HCT116 (cell line): ENCODE results near the gene OPCML. TPM values are rescaled to one million over a fixed set of nuclear protein-coding genes. Genes with fewer than 3 reads are reported as not detected.

Experiments used
- ATAC-seq: fragments of 200-7000 bp; cut with Tn5 transposase; 2 replicates; pipeline ENCODE4 v1.9.1; 2020; ENCODE audit warnings: mild to moderate bottlenecking, moderate library complexity
- BruUV-seq: library from RNA; stranded (reverse); fragments of 400-500 nt; replicated peaks from 2 replicates; lab custom pipeline; 2021; lab: Mats Ljungman, UMichigan
- CTCF ChIA-PET: fragments of 300-600 bp; sonication (Branson Sonifier 250); formaldehyde crosslinking; loops from one replicate; lab custom pipeline; 2021; ENCODE audit warnings: antibody characterized with exemption; lab: Charles Lee
- POLR2A ChIA-PET: fragments of 300-600, 350-600 bp; sonication (Branson Sonifier 250); formaldehyde crosslinking; loops from one replicate; lab custom pipeline; 2021; ENCODE audit warnings: antibody characterized with exemption; lab: Charles Lee
- RAD21 ChIA-PET, 2 experiments: fragments of 300-600 bp; sonication (Branson Sonifier 250); formaldehyde crosslinking; loops; one replicate each; lab custom pipeline; 2023; ENCODE audit warnings: low total read pairs in 2 of 2; ENCODE audit not compliant: uncharacterized antibody in 2 of 2, unreplicated experiment in 2 of 2, low non-redundant PET in 1 of 2; lab: Charles Lee
- DNase-seq: peaks from one replicate; pipeline ENCODE4 v3.0.0-alpha.2; 2010; ENCODE audit warnings: low read depth, low spot score
- H2AFZ ChIP-seq: fragments of 200-600 bp; shearing (Covaris generic), sonication (generic); 2 replicates; pipeline ENCODE4 v1.6.1; 2017; ENCODE audit warnings: low read depth, mixed run types, mixed read lengths, antibody characterized with exemption, low read length; ENCODE audit not compliant: poor library complexity, severe bottlenecking
- H3K27ac ChIP-seq: 2 replicates; pipeline ENCODE4 v1.5.1; 2012; ENCODE audit warnings: low read depth, low read length
- H3K27me3 ChIP-seq: fragments of 200-600 bp; sonication (generic); 2 replicates; pipeline ENCODE4 v1.6.1; 2016; ENCODE audit warnings: mixed run types, low read length, mixed read lengths; ENCODE audit not compliant: insufficient read depth
- H3K36me3 ChIP-seq, 2 experiments: fragments of 200-500 bp in 1 of 2; fragments of 200-600 bp in 1 of 2; sonication (Bioruptor generic) in 1 of 2; sonication (generic) in 1 of 2; 2 replicates each; pipeline versions ENCODE4 v1.5.1 to v1.6.1; 2014 to 2016; ENCODE audit warnings: low read length in 2 of 2, inconsistent platforms in 1 of 2, mixed read lengths in 1 of 2, mixed run types in 1 of 2; ENCODE audit not compliant: insufficient read depth in 2 of 2, control insufficient read depth in 1 of 2
- H3K4me1 ChIP-seq, 2 experiments: fragments of 200-600 bp in 1 of 2; sonication (generic) in 1 of 2; 2 replicates each; pipeline versions ENCODE4 v1.5.1 to v1.6.1; 2012 to 2017; ENCODE audit warnings: low read length in 2 of 2, inconsistent platforms in 1 of 2, mild to moderate bottlenecking in 1 of 2, mixed read lengths in 1 of 2, mixed run types in 1 of 2, moderate library complexity in 1 of 2; ENCODE audit not compliant: insufficient read depth in 2 of 2, control insufficient read depth in 1 of 2
- H3K4me2 ChIP-seq: fragments of 200-600 bp; sonication (generic); 2 replicates; pipeline ENCODE4 v1.6.1; 2017; ENCODE audit warnings: mixed run types, low read length, mixed read lengths
- H3K4me3 ChIP-seq, 2 experiments: fragments of 200-600 bp in 1 of 2; sonication (generic) in 1 of 2; replicated peaks in 1 of 2; 2 replicates each; pipeline ENCODE4 v1.5.1; 2011 to 2016; ENCODE audit warnings: low read length in 2 of 2, control low read depth in 1 of 2, low read depth in 1 of 2, mild to moderate bottlenecking in 1 of 2, mixed read lengths in 1 of 2, mixed run types in 1 of 2
- H3K79me2 ChIP-seq: fragments of 200-600 bp; sonication (generic); 2 replicates; pipeline ENCODE4 v1.6.1; 2017; ENCODE audit warnings: mild to moderate bottlenecking, mixed run types, low read length, moderate library complexity, mixed read lengths; ENCODE audit not compliant: insufficient read depth
- H3K9ac ChIP-seq: fragments of 200-600 bp; sonication (generic); 2 replicates; pipeline ENCODE4 v1.6.1; 2016; ENCODE audit warnings: low read length, mixed read lengths
- H3K9me2 ChIP-seq: fragments of 200-600 bp; sonication (generic), shearing (Covaris generic); 2 replicates; pipeline ENCODE4 v1.6.1; 2017; ENCODE audit warnings: mixed run types, mild to moderate bottlenecking, moderate library complexity; ENCODE audit not compliant: insufficient read depth
- H3K9me3 ChIP-seq, 2 experiments: fragments of 200-500 bp in 1 of 2; fragments of 200-600 bp in 1 of 2; sonication (Bioruptor generic) in 1 of 2; sonication (generic) in 1 of 2; 2 replicates each; pipeline ENCODE4 v1.6.1; 2014 to 2017; ENCODE audit warnings: low read length in 2 of 2, mixed read lengths in 2 of 2, inconsistent platforms in 1 of 2, low read depth in 1 of 2, mild to moderate bottlenecking in 1 of 2, mixed run types in 1 of 2, moderate library complexity in 1 of 2; ENCODE audit not compliant: control insufficient read depth in 1 of 2, insufficient read depth in 1 of 2
- H4K20me1 ChIP-seq: fragments of 200-600 bp; sonication (generic), shearing (Covaris generic); 2 replicates; pipeline ENCODE4 v1.6.1; 2017; ENCODE audit warnings: mixed run types, mild to moderate bottlenecking, moderate library complexity; ENCODE audit not compliant: insufficient read depth
- CEBPB ChIP-seq: IDR thresholded peaks from 2 replicates; pipeline ENCODE4 v1.6.1; 2012; ENCODE audit warnings: low read depth
- EGR1 ChIP-seq: IDR thresholded peaks from 2 replicates; pipeline ENCODE4 v1.6.1; 2012; ENCODE audit warnings: low read depth
- EZH2 ChIP-seq: fragments of 200-600 bp; sonication (generic); IDR thresholded peaks from 2 replicates; pipeline ENCODE4 v1.6.1; 2017; ENCODE audit warnings: antibody characterized with exemption, mixed run types
- JUND ChIP-seq: IDR thresholded peaks from 2 replicates; pipeline ENCODE4 v1.6.1; 2012
- POLR2A ChIP-seq: IDR thresholded peaks from 2 replicates; pipeline ENCODE4 v1.7.0; 2011; ENCODE audit warnings: borderline replicate concordance; ENCODE audit not compliant: insufficient read depth, insufficient read length; ENCODE audit errors: extremely low read depth
- POLR2AphosphoS5 ChIP-seq: IDR thresholded peaks from 2 replicates; pipeline ENCODE4 v1.6.1; 2011; ENCODE audit warnings: mild to moderate bottlenecking, low read depth, low read length, moderate library complexity
- SIN3A ChIP-seq: IDR thresholded peaks from 2 replicates; pipeline ENCODE4 v1.6.1; 2012; ENCODE audit warnings: low read depth
- SP1 ChIP-seq: IDR thresholded peaks from 2 replicates; pipeline ENCODE4 v1.6.1; 2012; ENCODE audit warnings: low read depth
- SRF ChIP-seq: IDR thresholded peaks from 2 replicates; pipeline ENCODE4 v1.6.1; 2012; ENCODE audit warnings: low read depth
- intact Hi-C: fragments of 100-400 bp; cut with micrococcal nuclease; formaldehyde crosslinking; loops from 2 replicates; pipeline ENCODE4 v1.10.0; 2022
- total RNA-seq: library from RNA; stranded (reverse); gene quantifications from one replicate; pipeline ENCODE4 v1.2.1, GENCODE V29; 2021; ENCODE audit not compliant: unreplicated experiment
- TF ChIP-seq, protein P1 (sequence below): IDR thresholded peaks from 2 replicates; pipeline ENCODE4 v1.6.1; 2011; ENCODE audit warnings: mild to moderate bottlenecking, low read length, moderate library complexity; ENCODE audit not compliant: insufficient replicate concordance; ENCODE audit errors: extremely low read depth
- TF ChIP-seq, protein P2 (sequence below): IDR thresholded peaks from 2 replicates; pipeline ENCODE4 v1.6.1; 2012
- TF ChIP-seq, protein P3 (sequence below), 3 experiments: fragments of 200-600 bp in 1 of 3; sonication (generic) in 1 of 3; IDR thresholded peaks in 2 of 3; conservative IDR thresholded peaks in 1 of 3; 2 replicates each; pipeline ENCODE4 v1.5.1; 2012 to 2017; ENCODE audit warnings: low read depth in 2 of 3, low read length in 2 of 3, antibody characterized with exemption in 1 of 3, borderline replicate concordance in 1 of 3, control low read depth in 1 of 3, mild to moderate bottlenecking in 1 of 3, mixed read lengths in 1 of 3, mixed run types in 1 of 3, moderate library complexity in 1 of 3; ENCODE audit not compliant: insufficient read depth in 1 of 3

The OPCML gene
- total RNA-seq, 1 experiment from 2014 or later: not detected

DNA sequence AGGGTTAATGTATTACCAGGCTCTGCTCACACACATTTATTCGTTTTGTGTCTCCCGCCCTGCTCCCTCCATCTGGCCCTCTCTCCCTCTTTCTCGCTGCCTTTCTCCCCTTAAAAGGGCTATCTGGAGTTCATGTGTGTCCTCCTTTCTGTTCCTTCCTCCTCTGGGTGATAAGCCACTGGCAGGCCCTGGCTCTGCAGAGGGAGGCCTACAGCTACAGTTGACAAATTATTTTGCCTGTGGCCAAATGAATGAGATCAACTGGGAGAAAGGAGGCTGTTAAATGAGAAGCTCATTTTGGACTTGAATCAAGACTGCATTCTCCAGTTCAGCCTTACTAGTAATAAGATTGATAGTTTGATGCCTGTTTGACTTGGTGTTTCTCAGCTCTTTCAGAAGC lies 17.5 kb upstream of the OPCML start:
- CTCF ChIA-PET: no interaction called here

DNA sequence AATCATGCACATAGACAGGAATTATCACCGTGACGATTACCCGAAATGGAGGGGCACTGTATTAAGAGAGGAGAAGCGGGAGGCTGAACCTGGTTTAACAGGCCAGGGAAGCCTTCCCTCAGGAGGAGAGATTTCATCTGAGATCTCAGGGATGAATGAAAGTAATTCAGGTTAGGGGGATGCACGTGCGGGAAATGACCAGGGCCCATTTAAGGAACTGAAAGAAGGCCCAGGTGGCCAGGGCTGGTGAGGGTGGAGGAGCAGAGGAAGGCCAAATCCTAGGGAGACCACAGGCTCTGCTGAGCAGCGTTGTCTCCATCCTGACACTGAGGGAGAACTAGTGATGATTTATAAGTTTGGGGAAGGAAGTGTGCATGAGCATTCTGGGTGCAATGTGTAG lies 16.3 kb upstream of the OPCML start:
- Histone ChIP-seq H3K4me2 (no peak overlapping the region), H3K79me2 (no peaks in the 10 kb centered on the region), H3K36me3 (no peaks in the 10 kb centered on the region), H3K4me1 (no peaks in the 10 kb centered on the region), H3K9ac (no peak overlapping the region), H3K27me3 (no peaks in the 10 kb centered on the region), H3K9me3 (peaks cover 0 to 5% of the 10 kb centered on the region in 2 experiments; a peak in 2 of 4 replicates), H3K27ac (no peak overlapping the region), H3K4me3 (no peak overlapping the region), H2AFZ (no peak overlapping the region), H4K20me1 (no peaks in the 10 kb centered on the region)
- ChIA-PET POLR2A (no interaction called here), CTCF (no interaction called here)
- BruUV-seq: no TSS peak
- ATAC-seq: no peak
- no peak for DNase-seq
- TF ChIP-seq, protein P1, sequence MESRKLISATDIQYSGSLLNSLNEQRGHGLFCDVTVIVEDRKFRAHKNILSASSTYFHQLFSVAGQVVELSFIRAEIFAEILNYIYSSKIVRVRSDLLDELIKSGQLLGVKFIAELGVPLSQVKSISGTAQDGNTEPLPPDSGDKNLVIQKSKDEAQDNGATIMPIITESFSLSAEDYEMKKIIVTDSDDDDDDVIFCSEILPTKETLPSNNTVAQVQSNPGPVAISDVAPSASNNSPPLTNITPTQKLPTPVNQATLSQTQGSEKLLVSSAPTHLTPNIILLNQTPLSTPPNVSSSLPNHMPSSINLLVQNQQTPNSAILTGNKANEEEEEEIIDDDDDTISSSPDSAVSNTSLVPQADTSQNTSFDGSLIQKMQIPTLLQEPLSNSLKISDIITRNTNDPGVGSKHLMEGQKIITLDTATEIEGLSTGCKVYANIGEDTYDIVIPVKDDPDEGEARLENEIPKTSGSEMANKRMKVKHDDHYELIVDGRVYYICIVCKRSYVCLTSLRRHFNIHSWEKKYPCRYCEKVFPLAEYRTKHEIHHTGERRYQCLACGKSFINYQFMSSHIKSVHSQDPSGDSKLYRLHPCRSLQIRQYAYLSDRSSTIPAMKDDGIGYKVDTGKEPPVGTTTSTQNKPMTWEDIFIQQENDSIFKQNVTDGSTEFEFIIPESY: no peak
- no peak for TF ChIP-seq SP1
- no peak for TF ChIP-seq POLR2AphosphoS5
- TF ChIP-seq, protein P2, sequence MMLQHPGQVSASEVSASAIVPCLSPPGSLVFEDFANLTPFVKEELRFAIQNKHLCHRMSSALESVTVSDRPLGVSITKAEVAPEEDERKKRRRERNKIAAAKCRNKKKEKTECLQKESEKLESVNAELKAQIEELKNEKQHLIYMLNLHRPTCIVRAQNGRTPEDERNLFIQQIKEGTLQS: no peak
- TF ChIP-seq CEBPB: no peak
- TF ChIP-seq SIN3A: no peak
- no peak for TF ChIP-seq SRF
- no peak for TF ChIP-seq EGR1
- TF ChIP-seq EZH2: no peak
- TF ChIP-seq POLR2A: no peak
- no peak for TF ChIP-seq JUND
- TF ChIP-seq, all 23 proteins: peak for 0
- intact Hi-C loops: no loop called here
- no peaks in the 10 kb centered on the region for H3K9me2 ChIP-seq
- RAD21 ChIA-PET: no interaction called here

More for the DNA sequence above, 17.5 kb upstream of the OPCML start:
- H3K27me3 ChIP-seq: no peaks in the 10 kb centered on the region
- ATAC-seq: no peak
- H3K4me2 ChIP-seq: no peak overlapping the region
- H4K20me1 ChIP-seq: no peaks in the 10 kb centered on the region
- peaks cover 0 to 5% of the 10 kb centered on the region in 2 experiments; a peak in 2 of 4 replicates for H3K9me3 ChIP-seq
- H3K36me3 ChIP-seq: no peaks in the 10 kb centered on the region
- H3K79me2 ChIP-seq: no peaks in the 10 kb centered on the region
- DNase-seq: no peak
- no peak overlapping the region for H3K4me3 ChIP-seq
- BruUV-seq: no TSS peak
- no peaks in the 10 kb centered on the region for H3K4me1 ChIP-seq
- no peak overlapping the region for H3K27ac ChIP-seq
- TF ChIP-seq, protein P3, sequence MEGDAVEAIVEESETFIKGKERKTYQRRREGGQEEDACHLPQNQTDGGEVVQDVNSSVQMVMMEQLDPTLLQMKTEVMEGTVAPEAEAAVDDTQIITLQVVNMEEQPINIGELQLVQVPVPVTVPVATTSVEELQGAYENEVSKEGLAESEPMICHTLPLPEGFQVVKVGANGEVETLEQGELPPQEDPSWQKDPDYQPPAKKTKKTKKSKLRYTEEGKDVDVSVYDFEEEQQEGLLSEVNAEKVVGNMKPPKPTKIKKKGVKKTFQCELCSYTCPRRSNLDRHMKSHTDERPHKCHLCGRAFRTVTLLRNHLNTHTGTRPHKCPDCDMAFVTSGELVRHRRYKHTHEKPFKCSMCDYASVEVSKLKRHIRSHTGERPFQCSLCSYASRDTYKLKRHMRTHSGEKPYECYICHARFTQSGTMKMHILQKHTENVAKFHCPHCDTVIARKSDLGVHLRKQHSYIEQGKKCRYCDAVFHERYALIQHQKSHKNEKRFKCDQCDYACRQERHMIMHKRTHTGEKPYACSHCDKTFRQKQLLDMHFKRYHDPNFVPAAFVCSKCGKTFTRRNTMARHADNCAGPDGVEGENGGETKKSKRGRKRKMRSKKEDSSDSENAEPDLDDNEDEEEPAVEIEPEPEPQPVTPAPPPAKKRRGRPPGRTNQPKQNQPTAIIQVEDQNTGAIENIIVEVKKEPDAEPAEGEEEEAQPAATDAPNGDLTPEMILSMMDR (IDR thresholded peaks at IDR 0.05 in 2 of 3, conservative IDR thresholded peaks at IDR 0.05 in 1 of 3; ENCODE audit: borderline replicate concordance in 1 of 3, insufficient read depth in 1 of 3, low read depth in 2 of 3, low read length in 2 of 3): no peak
- TF ChIP-seq JUND: no peak
- TF ChIP-seq EZH2: no peak
- POLR2A ChIA-PET: no interaction called here
- RAD21 ChIA-PET: no interaction called here
- H2AFZ ChIP-seq: no peak overlapping the region
- intact Hi-C loops: no loop called here
- no peak overlapping the region for H3K9ac ChIP-seq
- no peaks in the 10 kb centered on the region for H3K9me2 ChIP-seq
